Measurements from ENCODE around the gene CLIC5.

Gene CLIC5

GRCh38 chr6:45882671-45883070 is 133.0 kb downstream of the CLIC5 start:
- Histone ChIP-seq H3K4me1 (ENCODE audit: insufficient read depth, low read length, poor library complexity, severe bottlenecking) (peaks cover under 1% of the 10 kb centered on the region), H3K27me3 (ENCODE audit: insufficient read depth, low read length, poor library complexity, severe bottlenecking) (no peaks in the 10 kb centered on the region), H3K36me3 (ENCODE audit: insufficient read depth, low read length) (no peaks in the 10 kb centered on the region), H3K4me3 (ENCODE audit: low read length, poor library complexity, severe bottlenecking) (no peak overlapping the region), H3F3A (ENCODE audit: low read depth) (no peaks in the 10 kb centered on the region), H4K20me1 (ENCODE audit: insufficient read depth, low read length, poor library complexity, severe bottlenecking) (no peaks in the 10 kb centered on the region), H3K79me2 (ENCODE audit: insufficient read depth, low read length) (no peaks in the 10 kb centered on the region), H3K9ac (ENCODE audit: low read depth, low read length, poor library complexity, severe bottlenecking) (no peak overlapping the region), H2AFZ (ENCODE audit: low read length) (no peak overlapping the region), H3K9me2 (replicated peaks; ENCODE audit: low read depth, low read length) (no peaks in the 10 kb centered on the region), H3K4me2 (ENCODE audit: low read depth, low read length, poor library complexity, severe bottlenecking) (no peak overlapping the region), H3K9me3 (ENCODE audit: insufficient read depth, low read depth, low read length) (no peaks in the 10 kb centered on the region)
- TF ChIP-seq CTCF (conservative IDR thresholded peaks at IDR 0.05; ENCODE audit: low read length) (no peak), EZH2phosphoT487 (IDR thresholded peaks at IDR 0.05; ENCODE audit: borderline replicate concordance) (no peak)

GRCh38 chr6:45881705-45882467 is 133.8 kb downstream of the CLIC5 start:
- no peaks in the 10 kb centered on the region for H3K79me2 ChIP-seq (ENCODE audit: insufficient read depth, low read length)
- H3K9ac ChIP-seq (ENCODE audit: low read depth, low read length, poor library complexity, severe bottlenecking): no peak overlapping the region
- H3K4me3 ChIP-seq (ENCODE audit: low read length, poor library complexity, severe bottlenecking): no peak overlapping the region
- H3K9me3 ChIP-seq (ENCODE audit: insufficient read depth, low read depth, low read length): no peaks in the 10 kb centered on the region
- H3K4me1 ChIP-seq (ENCODE audit: insufficient read depth, low read length, poor library complexity, severe bottlenecking): no peaks in the 10 kb centered on the region
- H3F3A ChIP-seq (ENCODE audit: low read depth): no peaks in the 10 kb centered on the region
- TF ChIP-seq CTCF (conservative IDR thresholded peaks at IDR 0.05; ENCODE audit: low read length) (no peak), EZH2phosphoT487 (IDR thresholded peaks at IDR 0.05; ENCODE audit: borderline replicate concordance) (no peak)
- no peaks in the 10 kb centered on the region for H3K36me3 ChIP-seq (ENCODE audit: insufficient read depth, low read length)
- no peak overlapping the region for H2AFZ ChIP-seq (ENCODE audit: low read length)
- H3K9me2 ChIP-seq (replicated peaks; ENCODE audit: low read depth, low read length): no peaks in the 10 kb centered on the region
- H4K20me1 ChIP-seq (ENCODE audit: insufficient read depth, low read length, poor library complexity, severe bottlenecking): no peaks in the 10 kb centered on the region
- no peak overlapping the region for H3K4me2 ChIP-seq (ENCODE audit: low read depth, low read length, poor library complexity, severe bottlenecking)
- H3K27me3 ChIP-seq (ENCODE audit: insufficient read depth, low read length, poor library complexity, severe bottlenecking): no peaks in the 10 kb centered on the region

- Histone ChIP-seq H3K27me3 (ENCODE audit: insufficient read depth, low read length, poor library complexity, severe bottlenecking) (no peaks in the 10 kb centered on the region), H3K9ac (ENCODE audit: low read depth, low read length, poor library complexity, severe bottlenecking) (no peak overlapping the region), H2AFZ (ENCODE audit: low read length) (no peak overlapping the region), H4K20me1 (ENCODE audit: insufficient read depth, low read length, poor library complexity, severe bottlenecking) (no peaks in the 10 kb centered on the region), H3K4me2 (ENCODE audit: low read depth, low read length, poor library complexity, severe bottlenecking) (no peak overlapping the region), H3K36me3 (ENCODE audit: insufficient read depth, low read length) (no peaks in the 10 kb centered on the region), H3K9me3 (ENCODE audit: insufficient read depth, low read depth, low read length) (no peaks in the 10 kb centered on the region), H3K4me1 (ENCODE audit: insufficient read depth, low read length, poor library complexity, severe bottlenecking) (no peaks in the 10 kb centered on the region), H3F3A (ENCODE audit: low read depth) (no peaks in the 10 kb centered on the region), H3K9me2 (replicated peaks; ENCODE audit: low read depth, low read length) (no peaks in the 10 kb centered on the region), H3K79me2 (ENCODE audit: insufficient read depth, low read length) (no peaks in the 10 kb centered on the region), H3K4me3 (ENCODE audit: low read length, poor library complexity, severe bottlenecking) (no peak overlapping the region)
- TF ChIP-seq CTCF (conservative IDR thresholded peaks at IDR 0.05; ENCODE audit: low read length) (no peak), EZH2phosphoT487 (IDR thresholded peaks at IDR 0.05; ENCODE audit: borderline replicate concordance) (no peak)
These were observed 135.0 kb downstream of the CLIC5 start for GRCh38 chr6:45880676-45881075.
